Upper lobe of left lung (tissue), 4 donors: ENCODE results near the gene RYR1.

Source experiments
- CTCF ChIP-seq, 6 experiments: fragments of 450-650 bp in 4 of 6; fragments of 200-600 bp in 2 of 6; sonication (generic) in 2 of 6; IDR thresholded peaks; one replicate each; pipeline ENCODE4 v1.5.1; 2016 to 2019; ENCODE audit warnings: antibody characterized with exemption in 6 of 6
- EP300 ChIP-seq, 4 donors: sonication (generic); formaldehyde crosslinking; IDR thresholded peaks; one replicate each; pipeline ENCODE4 v1.5.1; 2017; ENCODE audit warnings: antibody characterized with exemption in 4 of 4, control low read depth in 2 of 4
- POLR2A ChIP-seq, 4 donors: fragments of 450-650 bp; IDR thresholded peaks; one replicate each; pipeline ENCODE4 v1.5.1; 2016 to 2017; ENCODE audit warnings: antibody characterized with exemption in 4 of 4, mild to moderate bottlenecking in 2 of 4
- POLR2AphosphoS5 ChIP-seq, 2 donors: sonication (generic); formaldehyde crosslinking; IDR thresholded peaks; one replicate each; pipeline ENCODE4 v1.5.1; 2017; ENCODE audit warnings: antibody characterized with exemption in 2 of 2

- TF ChIP-seq CTCF (IDR thresholded peaks at IDR 0.05): no peak
- no peak for TF ChIP-seq POLR2AphosphoS5 (IDR thresholded peaks at IDR 0.05)
- no peak for TF ChIP-seq EP300 (IDR thresholded peaks at IDR 0.05)
- TF ChIP-seq POLR2A (IDR thresholded peaks at IDR 0.05): no peak
Observed at GRCh38 chr19:38563475-38563874, 130.0 kb downstream of the RYR1 start.
